GM18519 (cell line): Measurements from ENCODE around the gene PANX2.
"Not testable (repeated sequence)": the region's sequence is repeated elsewhere in the genome, so short reads cannot be mapped to it uniquely, and the experiment has no call there.

Experiments
- ATAC-seq: cut with Tn5 transposase; IDR thresholded peaks from one replicate; pipeline ENCODE4 v1.9.1; 2021; ENCODE audit warnings: mild to moderate bottlenecking, moderate library complexity; ENCODE audit not compliant: unreplicated experiment, low FRiP score

The PANX2 gene

GRCh38 chr22:50170453-50171318 lies at the start of gene PANX2:
Gene PANX2, plus strand, starts transcription at chr22:50170731. Its CDS starts 0 bp downstream, at chr22:50170731.
- no peak for ATAC-seq

- ATAC-seq = no peak
Observed at GRCh38 chr22:50121202-50121740, 49.3 kb upstream of the PANX2 start.

- no peak for ATAC-seq
Observed at GRCh38 chr22:50123119-50123518, 47.4 kb upstream of the PANX2 start.

GRCh38 chr22:50125029-50125428 lies 45.5 kb upstream of the PANX2 start:
- ATAC-seq = no peak

- ATAC-seq = no peak
Observed at GRCh38 chr22:50129121-50129736, 41.3 kb upstream of the PANX2 start.

GRCh38 chr22:50131894-50132293 lies 38.6 kb upstream of the PANX2 start:
- ATAC-seq = no peak

GRCh38 chr22:50134481-50134880 lies 36.0 kb upstream of the PANX2 start:
- no peak for ATAC-seq

- no peak for ATAC-seq
Observed at GRCh38 chr22:50136581-50137015, 33.9 kb upstream of the PANX2 start.

- not testable (repeated sequence) for ATAC-seq
Observed at GRCh38 chr22:50137277-50137676, 33.3 kb upstream of the PANX2 start.

GRCh38 chr22:50138041-50138440 lies 32.5 kb upstream of the PANX2 start:
- no peak for ATAC-seq

GRCh38 chr22:50138988-50139387 lies 31.5 kb upstream of the PANX2 start:
- no peak for ATAC-seq

GRCh38 chr22:50139843-50140415 lies 30.6 kb upstream of the PANX2 start:
- no peak for ATAC-seq

- ATAC-seq = no peak
Observed at GRCh38 chr22:50140615-50141014, 29.9 kb upstream of the PANX2 start.

- ATAC-seq = no peak
Observed at GRCh38 chr22:50141462-50141861, 29.1 kb upstream of the PANX2 start.

- ATAC-seq = no peak
Observed at GRCh38 chr22:50141891-50142363, 28.6 kb upstream of the PANX2 start.

- no peak for ATAC-seq
Observed at GRCh38 chr22:50143096-50143495, 27.4 kb upstream of the PANX2 start.

- no peak for ATAC-seq
Observed at GRCh38 chr22:50144005-50144614, 26.4 kb upstream of the PANX2 start.

- no peak for ATAC-seq
Observed at GRCh38 chr22:50145721-50146438, 24.7 kb upstream of the PANX2 start.

GRCh38 chr22:50146439-50147238 lies 23.9 kb upstream of the PANX2 start:
- ATAC-seq = no peak
